Endometrium (tissue), 2 donors: ENCODE measurements around the gene ITGAV.

Source experiments
- FAIRE-seq: peaks from 2 replicates; lab custom pipeline; 2012; peaks lifted over from hg19 to GRCh38; lab: Jason Lieb, UNC
- donor health status: control.
- donor health status: control.

Gene ITGAV

DNA sequence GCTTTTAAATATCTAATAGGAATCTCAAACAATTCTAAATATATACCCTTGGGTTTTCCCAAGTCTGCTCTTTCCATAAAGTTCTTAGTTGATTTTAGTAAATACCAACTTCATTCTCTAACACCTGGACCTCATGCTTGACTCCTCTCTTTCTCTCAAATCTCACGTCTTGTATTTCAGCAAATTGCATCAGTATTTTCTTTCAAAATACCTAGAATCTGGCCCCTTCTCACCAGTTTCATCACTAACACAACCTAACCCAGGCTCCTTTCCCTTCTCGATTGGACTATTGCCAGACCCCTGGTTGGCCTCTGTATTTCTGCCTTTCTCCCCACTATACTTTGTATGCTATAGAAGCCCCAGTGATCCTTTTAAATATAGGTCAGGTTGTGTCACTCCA is 81.0 kb downstream of the ITGAV start:
- no peak for FAIRE-seq

DNA sequence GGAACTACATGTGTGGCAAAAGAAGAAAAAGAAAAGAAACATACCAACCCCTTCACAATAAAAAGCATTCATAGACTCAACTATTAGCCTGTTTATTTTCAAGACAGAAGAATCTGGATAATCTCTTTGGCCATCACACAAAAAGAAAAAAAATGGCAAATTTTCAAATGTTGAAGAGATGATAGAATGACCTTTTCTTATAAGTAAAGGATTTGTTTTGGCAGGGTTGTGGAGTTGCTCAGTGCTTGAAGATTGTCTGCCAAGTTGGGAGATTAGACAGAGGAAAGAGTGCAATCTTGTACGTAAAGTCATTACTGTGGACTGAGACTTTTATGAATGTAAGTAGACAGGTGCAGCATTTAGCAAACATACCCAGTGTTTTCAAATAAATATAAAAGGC is 85.5 kb downstream of the ITGAV start:
- FAIRE-seq, result no peak

DNA sequence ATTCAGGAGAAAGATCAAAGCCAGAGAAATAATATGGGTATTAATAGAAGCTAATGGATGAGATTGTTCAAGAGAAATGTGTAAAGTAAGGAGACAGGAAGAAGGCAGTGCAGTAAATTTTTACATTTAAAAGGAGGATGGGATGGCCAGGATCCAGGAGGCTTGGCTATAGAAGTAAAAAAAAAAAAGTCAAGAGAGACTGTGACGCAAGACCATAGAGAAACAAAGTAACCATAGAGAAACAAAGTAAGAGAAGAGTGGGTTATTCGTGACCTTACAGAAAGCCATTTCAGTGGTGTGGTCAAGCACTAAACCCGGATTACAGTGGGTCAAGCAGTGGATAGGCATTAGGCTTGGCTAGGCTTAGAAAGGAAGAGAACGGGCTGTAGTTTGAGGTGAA is 93.5 kb downstream of the ITGAV start:
- FAIRE-seq, result no peak

DNA sequence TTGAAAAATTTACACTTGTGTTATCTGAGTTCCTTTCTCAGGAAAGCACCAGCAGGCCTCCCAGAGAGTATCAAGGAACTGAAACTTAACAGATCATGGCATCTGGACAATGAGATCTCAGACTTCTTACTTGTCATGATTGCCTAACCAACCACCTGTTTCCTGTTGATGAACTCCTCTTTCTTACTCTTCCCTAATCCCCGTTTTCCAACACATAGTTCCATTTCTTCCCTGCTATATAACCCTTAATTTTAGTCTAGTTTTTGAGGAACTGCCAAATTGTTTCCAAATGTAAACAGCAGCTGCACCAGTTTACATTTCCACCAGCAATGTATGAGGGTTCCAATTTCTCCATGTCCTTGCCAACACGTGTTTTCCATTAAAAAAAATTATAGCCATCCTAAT is 98.0 kb downstream of the ITGAV start:
- no peak for FAIRE-seq

DNA sequence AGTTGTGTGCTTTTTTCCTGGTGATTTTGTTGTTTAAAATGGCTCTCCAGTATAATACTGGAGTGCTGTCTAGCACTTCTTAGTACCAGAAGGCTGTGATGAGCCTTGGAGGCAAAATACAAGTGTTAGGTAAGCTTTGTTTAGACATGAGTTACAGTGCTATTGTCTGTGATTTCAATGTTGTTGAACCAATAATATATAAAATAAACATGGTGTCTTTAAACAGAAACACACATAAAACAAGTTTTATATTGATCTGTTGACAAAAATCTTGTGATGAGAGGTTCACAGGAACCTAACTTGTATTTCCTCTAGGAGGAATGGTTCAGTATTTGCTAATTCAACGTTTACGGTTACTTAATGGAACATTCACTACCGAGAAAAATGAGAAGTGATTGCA is 99.0 kb downstream of the ITGAV start:
- no peak for FAIRE-seq

DNA sequence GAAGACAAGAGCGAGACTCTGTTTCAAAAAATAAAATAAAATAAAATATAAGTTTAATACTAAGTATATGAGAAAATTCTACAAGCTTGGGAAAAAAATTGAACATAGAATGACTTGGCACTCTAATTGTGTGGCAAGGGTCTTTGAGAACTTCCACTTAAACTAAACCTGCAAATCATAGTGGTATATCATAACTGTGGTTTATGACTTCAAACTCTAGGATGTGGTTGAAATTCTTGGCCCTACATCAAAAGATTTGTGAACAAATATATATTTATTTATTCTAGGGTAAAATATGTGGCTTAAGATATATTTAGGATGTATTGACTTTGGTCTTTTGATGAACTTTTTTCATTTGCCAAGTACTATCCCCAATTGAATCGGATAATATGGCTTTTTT is 100.9 kb downstream of the ITGAV start:
- no peak for FAIRE-seq

DNA sequence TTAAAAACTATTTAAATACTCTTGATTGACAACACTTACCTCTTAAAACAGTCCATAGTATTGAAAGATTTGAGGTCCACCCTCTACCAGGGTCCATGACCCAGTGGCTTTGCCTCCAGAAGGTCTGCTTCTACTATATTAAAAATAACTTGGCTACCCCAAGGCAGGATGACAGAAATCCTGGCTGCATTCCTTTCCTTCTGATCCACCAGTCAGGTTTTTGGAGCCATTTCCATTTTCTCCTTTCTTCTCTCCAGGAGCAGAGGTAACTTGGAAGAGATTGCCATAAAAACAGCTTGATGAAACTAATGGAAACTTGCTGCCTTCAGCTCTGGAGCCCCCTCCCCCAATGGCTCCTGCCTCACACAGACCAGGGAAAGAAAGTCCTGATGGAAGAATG is 101.4 kb downstream of the ITGAV start:
- no peak for FAIRE-seq

DNA sequence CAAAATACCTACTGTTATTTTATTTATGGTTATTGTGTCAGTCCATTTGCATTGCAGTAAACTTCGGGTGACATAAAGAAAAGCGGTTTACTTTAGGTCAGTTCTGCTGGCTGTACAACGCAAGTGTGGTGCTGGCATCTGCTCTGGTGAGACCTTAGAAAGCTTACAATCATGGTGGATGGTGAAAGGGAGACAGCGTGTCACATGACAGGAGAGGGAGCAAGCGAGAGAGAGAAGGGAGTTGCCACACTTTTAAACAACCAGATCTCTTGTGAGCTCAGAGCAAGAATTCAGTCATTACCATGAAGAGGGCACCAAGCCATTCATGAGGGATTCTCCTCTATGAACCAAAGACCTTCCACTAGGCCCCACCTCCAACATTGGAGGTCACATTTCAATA is 102.0 kb downstream of the ITGAV start:
- FAIRE-seq, result no peak

DNA sequence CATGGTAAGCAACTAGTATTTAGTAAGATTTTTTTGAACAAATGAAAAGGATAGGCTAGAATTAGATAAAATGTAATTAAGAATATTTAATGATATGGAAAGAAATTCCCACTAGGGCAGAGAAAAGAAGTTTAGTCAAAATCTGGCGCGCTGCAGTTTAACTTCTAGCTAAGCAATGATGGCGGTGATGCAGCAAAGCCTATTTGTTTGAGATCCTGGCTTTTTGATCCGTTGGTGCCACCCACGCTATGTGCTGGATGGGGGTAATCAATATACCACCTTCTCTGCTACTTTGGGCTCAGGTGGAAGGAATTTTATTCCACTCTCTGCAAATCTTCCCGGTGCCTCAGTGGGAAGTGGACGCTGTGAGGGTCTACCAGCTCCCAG is 103.6 kb downstream of the ITGAV start:
- FAIRE-seq, result no peak

DNA sequence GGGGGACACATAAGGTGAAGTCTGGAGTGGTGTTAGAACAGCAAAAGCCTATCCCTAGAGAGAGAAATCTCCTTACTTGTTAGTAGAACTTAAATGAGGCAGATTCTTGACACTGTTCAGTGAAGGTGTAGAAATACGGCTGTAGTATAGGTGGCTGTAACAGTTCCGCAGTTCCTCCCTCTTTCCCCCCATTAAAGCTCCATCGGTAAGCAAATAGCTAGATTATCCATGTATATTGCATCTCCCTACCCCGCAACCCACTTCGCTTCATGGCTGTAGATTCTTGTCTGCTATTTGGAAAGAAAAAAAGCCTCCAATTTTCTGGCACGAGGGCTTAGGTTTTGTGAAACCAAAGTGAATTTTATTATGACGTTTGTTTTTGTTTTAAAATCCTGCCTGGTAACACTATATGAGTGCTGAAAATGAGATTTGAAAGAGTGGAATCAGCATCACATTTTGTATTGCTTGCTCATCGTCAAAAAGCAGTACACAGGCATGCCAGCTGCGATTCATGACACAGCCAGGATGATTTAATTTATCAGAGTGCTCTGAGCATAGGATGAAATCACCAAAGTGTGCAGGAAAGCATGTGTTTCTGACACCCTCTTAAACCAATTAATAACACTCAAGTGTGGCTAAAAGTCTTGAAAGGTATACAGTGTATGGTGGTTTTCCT is 105.4 kb downstream of the ITGAV start:
- FAIRE-seq, result no peak

DNA sequence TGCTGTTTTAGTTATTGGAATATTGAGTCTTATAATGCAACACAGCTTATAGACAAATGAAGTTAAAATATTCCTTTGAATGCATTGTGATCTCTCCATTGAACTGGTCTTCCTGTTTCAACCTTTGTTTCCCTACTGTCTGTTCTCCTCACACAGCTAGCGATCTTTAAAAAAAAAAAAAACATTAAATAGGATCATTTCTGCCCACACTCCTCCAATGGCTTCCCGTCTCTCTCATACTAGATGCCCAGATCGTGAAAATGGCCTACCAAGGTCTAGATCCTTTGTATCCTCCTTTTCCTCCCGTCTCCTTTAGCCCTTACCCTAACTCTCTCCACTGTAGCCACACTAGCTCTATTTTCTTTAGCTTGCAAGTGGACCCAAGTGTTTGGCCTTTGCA is 106.4 kb downstream of the ITGAV start:
- FAIRE-seq, result no peak

DNA sequence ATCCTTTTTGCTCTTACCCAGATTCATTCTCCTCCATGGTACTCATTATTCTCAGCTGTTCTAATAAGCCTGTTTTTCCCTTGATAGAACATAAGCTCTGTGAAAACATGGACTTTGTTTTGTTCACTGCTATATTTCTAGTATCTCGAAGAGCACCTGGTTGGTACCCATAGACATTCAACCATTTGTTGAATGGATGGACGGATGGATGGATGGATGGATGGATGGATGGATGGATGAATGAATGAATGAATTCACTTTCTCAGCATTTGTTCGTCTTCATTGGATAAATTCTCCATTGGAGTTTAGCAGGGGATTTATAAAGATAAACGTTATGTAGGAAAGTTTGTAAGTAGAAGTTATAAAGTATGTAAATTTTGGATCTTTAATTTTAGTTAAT is 106.9 kb downstream of the ITGAV start:
- FAIRE-seq, result no peak

DNA sequence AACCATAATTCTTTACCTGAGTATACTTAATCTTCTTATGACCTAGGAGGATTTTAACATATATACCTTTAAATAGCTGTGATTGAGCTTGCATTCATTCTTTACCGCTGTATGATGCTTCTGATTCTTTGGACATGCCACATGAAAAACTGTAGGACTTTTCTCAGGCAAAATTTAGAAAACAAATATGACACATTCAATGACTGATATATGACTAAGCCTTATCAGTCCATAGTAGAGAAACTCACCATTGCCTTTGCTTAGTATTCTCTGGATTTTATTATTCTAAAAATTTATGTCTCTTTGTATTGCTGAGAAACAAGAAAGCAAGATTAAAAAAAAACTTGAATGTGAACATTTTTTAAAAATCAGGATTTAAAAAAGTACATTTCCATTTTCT is 107.7 kb downstream of the ITGAV start:
- FAIRE-seq, result no peak

DNA sequence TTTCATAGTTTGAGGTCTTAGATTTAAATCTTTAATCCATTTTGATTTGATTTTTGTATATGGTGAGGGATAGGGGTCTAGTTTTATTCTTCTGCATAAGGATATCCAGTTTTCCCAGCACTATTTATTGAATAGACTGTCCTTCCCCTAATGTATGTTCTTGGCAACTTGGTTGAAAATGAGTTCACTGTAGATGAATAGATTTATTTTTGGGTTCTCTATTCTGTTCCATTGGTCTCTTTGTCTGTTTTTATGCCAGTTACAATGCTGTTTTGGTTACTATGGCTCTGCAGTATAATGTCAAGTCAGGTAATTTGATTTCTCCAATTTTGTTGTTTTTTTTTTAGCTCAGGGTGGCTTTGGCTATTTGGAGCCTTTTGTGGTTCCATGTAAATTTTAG is 109.9 kb downstream of the ITGAV start:
- no peak for FAIRE-seq

DNA sequence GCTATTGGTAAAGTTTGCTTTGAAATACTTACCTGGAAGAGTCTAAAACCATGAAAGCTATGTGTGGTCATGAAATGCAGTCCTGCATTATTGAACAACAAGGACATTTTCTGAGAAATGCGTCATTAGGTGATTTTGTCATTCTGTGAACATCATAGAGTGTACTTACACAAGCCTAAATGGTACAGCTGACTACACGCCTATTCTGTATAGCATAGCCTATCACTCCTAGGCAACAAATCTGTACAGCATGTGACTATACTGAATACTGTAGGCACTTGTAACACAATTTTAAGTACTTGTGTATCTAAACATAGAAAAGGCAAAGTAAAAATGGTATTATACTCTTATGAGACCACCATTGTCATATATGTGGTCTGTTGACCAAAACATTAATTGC is 112.2 kb downstream of the ITGAV start:
- no peak for FAIRE-seq

DNA sequence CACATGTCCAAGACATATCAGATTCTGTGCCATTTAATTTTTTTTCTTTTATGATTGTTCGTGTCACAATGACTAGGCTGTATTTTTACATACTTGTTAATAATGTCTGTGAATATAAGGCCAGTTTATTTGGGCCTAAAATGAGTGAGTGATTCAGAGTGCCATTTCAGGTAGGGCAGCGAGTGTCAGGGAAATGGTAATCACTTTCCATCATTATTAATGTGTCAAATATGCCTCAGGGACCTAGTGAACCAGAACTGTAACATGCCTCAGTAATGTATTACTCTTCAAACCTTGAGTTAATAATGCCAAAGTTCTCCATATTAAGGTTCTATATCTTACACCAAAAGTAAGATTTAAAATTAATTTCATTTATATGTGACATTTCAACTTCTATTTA is 112.6 kb downstream of the ITGAV start:
- no peak for FAIRE-seq

DNA sequence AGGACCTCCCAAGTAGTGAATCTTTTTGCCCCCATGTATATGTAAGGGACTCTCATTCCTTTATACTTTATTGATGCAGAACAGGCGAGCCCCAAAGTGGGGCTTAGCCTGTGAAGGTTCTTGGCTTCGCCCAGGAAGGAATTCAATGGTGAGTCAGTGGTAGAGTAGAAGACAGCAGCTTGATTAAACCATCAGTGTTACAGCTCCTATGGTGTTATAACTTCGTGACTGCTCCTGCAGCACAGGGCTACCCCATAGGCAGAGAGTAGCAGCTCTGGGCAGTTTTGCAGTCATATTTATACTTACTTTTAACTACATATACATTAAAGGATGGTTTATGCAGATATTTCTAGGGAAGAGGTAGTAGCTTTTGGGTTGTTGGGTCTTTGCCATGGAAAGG is 115.0 kb downstream of the ITGAV start:
- no peak for FAIRE-seq

DNA sequence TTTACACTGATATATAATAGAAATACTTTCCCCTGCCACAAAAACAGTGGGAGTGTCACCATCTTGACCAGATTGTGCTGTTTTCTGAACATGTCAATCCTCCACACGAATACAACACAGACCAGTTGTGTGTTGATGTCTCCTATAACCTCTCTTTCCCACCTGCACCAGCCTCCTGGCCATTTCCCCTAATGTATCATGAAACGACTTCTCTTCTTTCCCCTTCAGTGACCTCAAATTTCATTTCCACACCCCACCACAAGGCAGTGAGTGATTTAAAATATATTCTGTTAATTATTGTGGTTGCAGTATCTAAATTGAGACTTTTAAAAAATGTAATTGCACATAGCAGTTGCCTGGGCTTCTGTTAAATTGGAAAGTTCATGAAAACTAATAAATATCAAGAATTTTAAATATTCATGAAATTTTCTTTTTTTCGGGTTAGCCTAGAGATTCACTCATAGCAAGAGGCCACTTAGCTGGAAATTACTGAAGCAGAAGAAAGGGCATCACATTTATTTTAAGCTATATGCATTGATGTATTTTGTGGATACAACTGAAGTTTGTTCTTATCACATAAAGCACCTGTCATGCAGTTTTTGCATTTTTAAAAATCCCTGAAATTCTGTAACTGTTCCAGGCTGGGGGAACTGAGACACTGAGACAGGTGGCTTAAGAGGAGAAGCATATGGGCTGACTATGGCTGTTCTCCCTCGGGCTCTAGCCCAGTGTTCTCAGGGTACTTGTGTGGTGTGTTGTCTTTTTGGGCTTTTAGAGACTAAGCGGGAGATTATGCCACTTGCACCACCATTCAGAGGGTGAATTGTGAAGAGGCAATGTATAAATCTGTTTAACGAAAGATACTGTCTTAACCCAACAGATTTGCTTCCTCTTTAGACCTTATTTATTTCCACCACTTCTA is 119.9 kb downstream of the ITGAV start:
- FAIRE-seq, result no peak

DNA sequence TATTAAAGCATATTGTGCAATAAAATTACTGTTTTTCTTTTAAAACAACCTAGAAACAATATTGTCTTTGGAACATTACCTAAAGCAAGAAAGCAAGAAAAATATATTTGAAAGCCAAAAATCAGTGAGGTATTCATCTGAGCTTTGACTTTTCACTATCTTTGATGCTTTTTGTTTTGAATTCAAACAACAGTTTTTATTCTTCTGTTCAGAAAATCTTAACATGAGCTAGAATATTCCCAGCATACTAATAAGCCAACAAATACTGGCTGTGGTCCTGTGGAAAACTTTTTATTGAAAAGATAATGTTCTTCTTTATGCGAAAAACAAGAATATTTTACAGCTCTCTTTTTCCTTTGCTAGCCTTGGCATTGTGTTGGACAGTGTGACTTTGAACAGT is 123.8 kb downstream of the ITGAV start:
- FAIRE-seq, result no peak

DNA sequence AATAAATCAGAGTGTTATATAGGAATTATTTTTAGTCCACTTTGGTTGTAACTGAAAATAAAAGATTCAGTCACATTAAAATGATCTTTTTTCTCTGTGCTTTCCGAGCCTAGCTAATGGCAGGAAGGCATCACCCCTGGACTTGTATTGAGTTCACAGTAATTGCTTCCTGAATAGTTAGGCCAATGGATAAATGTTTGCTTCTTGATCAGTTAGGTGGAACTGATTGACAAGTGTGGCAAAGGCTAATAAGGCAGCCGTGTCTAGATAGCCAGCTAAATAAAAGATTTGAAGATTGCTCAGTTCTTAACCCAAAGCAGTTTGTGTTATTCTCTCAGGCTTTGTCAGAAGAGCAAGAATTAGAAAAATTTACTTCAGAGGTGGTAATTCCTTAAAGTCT is 124.8 kb downstream of the ITGAV start:
- no peak for FAIRE-seq

DNA sequence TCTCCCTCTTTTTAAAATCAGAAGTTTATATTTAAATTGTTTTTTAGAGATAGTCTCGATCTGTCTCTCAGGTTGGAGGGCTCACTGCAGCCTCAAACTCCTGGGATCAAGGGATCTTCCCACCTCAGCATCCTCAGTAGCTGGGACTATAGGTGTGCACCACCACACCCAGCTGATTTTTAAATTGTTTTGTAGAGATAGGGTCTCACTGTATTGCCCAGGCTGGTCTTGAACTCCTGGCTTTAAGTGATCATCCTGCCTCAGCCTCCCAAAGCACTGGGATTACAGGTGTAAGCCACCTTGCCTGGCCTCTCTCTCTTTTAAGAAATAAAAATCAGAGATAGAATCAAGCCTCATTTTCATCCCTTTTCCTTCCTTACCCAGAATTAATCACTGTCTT is 126.1 kb downstream of the ITGAV start:
- no peak for FAIRE-seq

DNA sequence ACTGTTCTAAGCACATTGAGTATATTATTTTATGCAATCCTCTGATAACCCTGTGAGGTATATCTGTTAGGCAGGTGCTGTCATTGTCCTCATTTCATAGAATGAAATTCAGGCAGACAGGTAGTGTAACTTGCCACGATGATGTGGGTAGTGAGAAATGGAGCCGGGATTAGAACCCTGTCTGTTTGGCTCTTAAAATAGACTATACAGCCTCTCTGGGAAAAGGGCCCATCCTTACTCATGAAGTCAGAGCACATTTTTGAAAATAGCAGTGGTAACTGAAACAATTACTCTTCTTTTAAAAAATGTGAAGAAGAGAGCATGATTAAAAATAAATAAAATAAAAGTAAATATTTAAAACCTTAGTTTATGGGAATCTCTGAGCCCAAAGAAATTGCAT is 127.0 kb downstream of the ITGAV start:
- FAIRE-seq, result no peak

DNA sequence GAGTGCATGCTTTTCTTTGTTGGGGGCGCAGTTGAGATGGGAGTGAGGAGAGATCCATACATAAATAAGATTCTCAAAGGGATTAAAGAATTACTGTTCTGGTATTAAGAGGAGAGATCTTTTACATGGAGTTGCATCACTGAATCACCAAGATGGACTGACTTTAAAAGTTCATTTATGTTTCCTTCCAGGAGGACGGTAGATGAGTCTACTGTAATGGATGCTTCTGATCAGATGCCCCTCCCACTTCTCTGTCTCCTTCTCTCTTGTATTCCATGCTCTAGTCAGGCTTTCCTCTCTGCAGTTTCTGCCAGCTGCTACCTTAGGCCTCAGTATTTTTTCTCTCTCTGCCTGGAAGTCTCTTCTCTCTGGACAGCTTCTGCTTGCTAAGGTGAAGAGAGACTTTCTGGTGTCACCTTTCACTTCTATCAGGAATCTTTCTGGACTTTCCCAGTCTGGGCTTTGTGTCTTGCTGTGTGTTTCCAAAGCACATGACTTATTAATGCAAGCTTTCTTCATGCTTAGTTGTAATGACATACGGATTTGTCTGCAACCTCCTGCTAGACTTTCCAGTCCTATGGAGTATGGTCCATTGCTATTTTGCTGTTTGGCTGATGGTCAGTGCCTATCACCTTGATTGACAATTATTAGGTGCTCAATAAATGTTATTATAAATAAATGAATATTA is 127.6 kb downstream of the ITGAV start:
- FAIRE-seq, result no peak
